ENCODE results near the gene POLR3B. TPM values are rescaled to one million over a fixed set of nuclear protein-coding genes. Genes with fewer than 3 reads are reported as not detected.
A peak's percentile ranks its signal among the peaks of the same experiment; 100 is the strongest.
"Not testable (repeated sequence)": the region's sequence is repeated elsewhere in the genome, so short reads cannot be mapped to it uniquely, and the experiment has no call there.

Gene POLR3B
- 10 to 100 TPM; 13.4 to 14.6 TPM for total RNA-seq
- polyA plus RNA-seq, result 5.3 TPM

DNA sequence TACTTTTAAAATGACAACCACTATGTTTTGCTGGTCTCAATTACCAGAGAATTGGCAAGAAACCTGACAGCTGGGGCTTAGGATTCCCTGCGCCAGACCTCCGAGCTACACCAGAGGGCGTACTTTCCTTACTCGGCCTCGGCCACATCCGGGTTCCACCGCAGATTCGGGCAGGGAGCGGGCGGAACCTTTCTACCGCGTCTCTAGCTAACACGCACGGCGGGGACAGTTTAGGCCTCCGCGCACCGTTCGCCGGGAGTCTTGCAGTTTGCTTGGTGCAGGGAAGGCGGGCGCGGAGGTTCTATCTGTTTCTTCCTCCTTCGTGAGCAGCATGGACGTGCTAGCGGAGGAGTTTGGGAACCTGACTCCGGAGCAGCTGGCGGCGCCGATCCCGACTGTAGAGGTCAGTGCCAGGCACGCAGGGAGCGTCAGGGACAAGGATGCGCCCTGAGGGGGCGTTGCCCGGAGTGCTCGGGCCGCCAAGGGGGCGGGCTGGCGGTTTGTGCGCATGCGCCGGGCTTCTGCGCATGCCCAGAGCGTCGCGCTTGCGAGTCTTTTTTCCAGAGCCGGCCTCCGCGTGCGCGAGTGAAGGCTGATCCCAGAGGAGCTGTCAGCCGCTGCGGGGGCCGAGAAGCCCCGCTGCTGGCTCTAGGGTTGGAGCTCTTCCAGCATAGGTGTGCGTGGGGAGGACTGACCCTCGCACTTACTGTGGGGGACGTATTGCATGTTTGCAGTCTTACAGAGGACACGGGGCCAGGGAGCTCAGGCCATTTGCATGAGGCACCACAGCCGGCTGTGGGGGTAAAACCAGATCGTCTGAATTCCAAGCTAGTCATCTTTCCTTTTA lies at the start of gene POLR3B:
TSS of gene POLR3B (plus strand) at position 200 of the 847 bp plus-strand sequence. CDS start at position 332, 132 bp downstream.
- Mint-ChIP-seq H3K27ac (peak within 1 kb of the TSS; percentile 77 to 97 (median 92)), H3K4me3 (peak within 1 kb of the TSS; percentile 85 to 95 (median 94)), H3K4me1 (peaks cover 16 to 19% (median 16%) of the 10 kb centered on the region in 3 donors), H3K36me3 (peaks cover 0 to 7% (median 0%) of the 10 kb centered on the region in 3 donors), H3K27me3 (no peaks in the 10 kb centered on the region), H3K9me3 (no peaks in the 10 kb centered on the region)
- Histone ChIP-seq H3K9me3 (ENCODE audit: low read length) (no peaks in the 10 kb centered on the region), H3K36me3 (ENCODE audit: insufficient read depth, low read length) (no peaks in the 10 kb centered on the region), H3K27ac (ENCODE audit: low read depth, low read length) (peak within 1 kb of the TSS; percentile 80), H3K4me3 (ENCODE audit: low read length) (peak within 1 kb of the TSS; percentile 93), H3K4me1 (ENCODE audit: insufficient read depth, low read length) (peaks cover 15% of the 10 kb centered on the region), H3K27me3 (ENCODE audit: insufficient read depth, low read length, poor library complexity, severe bottlenecking) (no peaks in the 10 kb centered on the region)
- ChIA-PET POLR2A (interaction anchor here (0.8 to 1.9 kb wide), 3 partner anchors 55 to 736 kb away, joined by 3 to 15 read pairs (median 3); partner anchors contain the start of genes TCP11L2 and TMEM263), CTCF (interaction anchor here (0.7 to 2.9 kb wide), 25 partner anchors 10 to 598 kb away, joined by 3 to 19 read pairs (median 4); partner anchors contain the start of genes TCP11L2 and TMEM263)
- DNase-seq, result peak; percentile 92 to 98 (median 96)

DNA sequence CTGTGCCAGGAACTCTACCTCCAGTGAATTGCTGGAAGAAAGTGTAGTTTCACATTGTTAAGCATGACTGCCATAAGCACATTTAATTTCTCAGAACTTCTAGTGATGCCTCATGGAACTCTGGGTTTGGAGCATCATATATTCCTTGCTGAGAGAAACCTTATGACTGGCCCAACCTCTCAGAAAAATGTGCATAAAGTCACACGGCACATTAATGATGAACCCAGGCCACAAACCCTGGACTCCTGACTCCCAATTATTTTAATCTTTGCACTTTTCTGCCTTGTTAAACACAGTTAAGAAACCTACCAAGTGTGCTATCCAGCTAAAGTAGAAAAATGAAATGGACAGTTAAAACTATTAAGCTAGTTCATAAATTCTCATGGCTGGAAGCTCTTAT lies 49.4 kb upstream of the POLR3B start:
- H3K4me1 ChIP-seq (ENCODE audit: insufficient read depth, low read length), result peaks cover 49% of the 10 kb centered on the region
- CTCF ChIA-PET, result interaction anchor here (0.6 to 1.1 kb wide), 2 partner anchors 84 to 1368 kb away, joined by 4 read pairs; no protein-coding TSS in a partner anchor
- peaks cover 67 to 85% (median 82%) of the 10 kb centered on the region in 3 donors for H3K4me1 Mint-ChIP-seq

GRCh38 chr12:106308611-106309010 lies 48.9 kb upstream of the POLR3B start:
- no peak overlapping the region for H3K4me3 Mint-ChIP-seq
- CTCF ChIA-PET, result interaction anchor here (1.1 kb wide), 1 partner anchor 85 kb away, joined by 4 read pairs; no protein-coding TSS in a partner anchor
- peak overlapping the region in 5 of 8 donors; percentile 2 to 71 (median 49) for H3K27ac Mint-ChIP-seq

More for the DNA sequence above, 49.4 kb upstream of the POLR3B start:
- no peak overlapping the region for H3K4me3 Mint-ChIP-seq
- H3K27ac Mint-ChIP-seq, result peak overlapping the region in 3 of 8 donors; percentile 6 to 71 (median 49)
- no peaks in the 10 kb centered on the region for H3K9me3 Mint-ChIP-seq
- peaks cover 0 to 4% of the 10 kb centered on the region in 2 donors for H3K27me3 Mint-ChIP-seq
- no peak overlapping the region for H3K27ac ChIP-seq (ENCODE audit: low read depth, low read length)
- no peak overlapping the region for H3K4me3 ChIP-seq (ENCODE audit: low read length)
- no peak for DNase-seq
- POLR2A ChIA-PET, result no interaction called here
- H3K27me3 ChIP-seq (ENCODE audit: insufficient read depth, low read length, poor library complexity, severe bottlenecking), result no peaks in the 10 kb centered on the region
- H3K9me3 ChIP-seq (ENCODE audit: low read length), result no peaks in the 10 kb centered on the region
- peaks cover 0 to 66% (median 7%) of the 10 kb centered on the region in 3 donors for H3K36me3 Mint-ChIP-seq
- H3K36me3 ChIP-seq (ENCODE audit: insufficient read depth, low read length), result peaks cover 10% of the 10 kb centered on the region

GRCh38 chr12:106309671-106310505 lies 47.7 kb upstream of the POLR3B start:
- H3K4me1 Mint-ChIP-seq, result peaks cover 50 to 68% (median 65%) of the 10 kb centered on the region in 3 donors
- CTCF ChIA-PET, result interaction anchor here (1.0 kb wide), 1 partner anchor 83 kb away, joined by 3 read pairs; no protein-coding TSS in a partner anchor

More at GRCh38 chr12:106308611-106309010, 48.9 kb upstream of the POLR3B start:
- DNase-seq, result no peak
- peaks cover 10% of the 10 kb centered on the region for H3K36me3 ChIP-seq (ENCODE audit: insufficient read depth, low read length)
- H3K9me3 ChIP-seq (ENCODE audit: low read length), result no peaks in the 10 kb centered on the region
- no peak overlapping the region for H3K4me3 ChIP-seq (ENCODE audit: low read length)
- Mint-ChIP-seq H3K9me3 (no peaks in the 10 kb centered on the region), H3K27me3 (no peaks in the 10 kb centered on the region), H3K4me1 (peaks cover 63 to 80% (median 78%) of the 10 kb centered on the region in 3 donors), H3K36me3 (peaks cover 0 to 65% (median 7%) of the 10 kb centered on the region in 3 donors)
- H3K27me3 ChIP-seq (ENCODE audit: insufficient read depth, low read length, poor library complexity, severe bottlenecking), result no peaks in the 10 kb centered on the region
- POLR2A ChIA-PET, result no interaction called here
- H3K27ac ChIP-seq (ENCODE audit: low read depth, low read length), result no peak overlapping the region
- peaks cover 48% of the 10 kb centered on the region for H3K4me1 ChIP-seq (ENCODE audit: insufficient read depth, low read length)

GRCh38 chr12:106310687-106311086 lies 46.9 kb upstream of the POLR3B start:
- H3K27ac ChIP-seq (ENCODE audit: low read depth, low read length), result no peak overlapping the region
- H3K4me3 ChIP-seq (ENCODE audit: low read length), result no peak overlapping the region
- H3K36me3 ChIP-seq (ENCODE audit: insufficient read depth, low read length), result peaks cover 21% of the 10 kb centered on the region
- Mint-ChIP-seq H3K27me3 (peaks cover 0 to 1% of the 10 kb centered on the region in 2 donors), H3K4me3 (no peak overlapping the region), H3K27ac (peak overlapping the region in 4 of 8 donors; percentile 64 to 88 (median 75)), H3K9me3 (no peaks in the 10 kb centered on the region), H3K4me1 (peaks cover 42 to 65% (median 64%) of the 10 kb centered on the region in 3 donors), H3K36me3 (peaks cover 12 to 71% (median 19%) of the 10 kb centered on the region in 3 donors)
- ChIA-PET CTCF (interaction anchor here (0.8 to 1.0 kb wide), 2 partner anchors 15 to 83 kb away, joined by 3 read pairs; no protein-coding TSS in a partner anchor), POLR2A (no interaction called here)
- H3K9me3 ChIP-seq (ENCODE audit: low read length), result no peaks in the 10 kb centered on the region
- H3K27me3 ChIP-seq (ENCODE audit: insufficient read depth, low read length, poor library complexity, severe bottlenecking), result no peaks in the 10 kb centered on the region
- DNase-seq, result no peak
- H3K4me1 ChIP-seq (ENCODE audit: insufficient read depth, low read length), result peaks cover 28% of the 10 kb centered on the region

More at GRCh38 chr12:106309671-106310505, 47.7 kb upstream of the POLR3B start:
- H3K27ac Mint-ChIP-seq, result peak overlapping the region in 7 of 8 donors; percentile 4 to 88 (median 64)
- H3K36me3 Mint-ChIP-seq, result peaks cover 5 to 66% (median 12%) of the 10 kb centered on the region in 3 donors
- no peak overlapping the region for H3K4me3 Mint-ChIP-seq
- POLR2A ChIA-PET, result no interaction called here
- H3K27ac ChIP-seq (ENCODE audit: low read depth, low read length), result no peak overlapping the region
- no peak overlapping the region for H3K4me3 ChIP-seq (ENCODE audit: low read length)
- peaks cover 16% of the 10 kb centered on the region for H3K36me3 ChIP-seq (ENCODE audit: insufficient read depth, low read length)
- H3K27me3 ChIP-seq (ENCODE audit: insufficient read depth, low read length, poor library complexity, severe bottlenecking), result no peaks in the 10 kb centered on the region
- H3K27me3 Mint-ChIP-seq, result no peaks in the 10 kb centered on the region
- H3K9me3 Mint-ChIP-seq, result no peaks in the 10 kb centered on the region
- peaks cover 36% of the 10 kb centered on the region for H3K4me1 ChIP-seq (ENCODE audit: insufficient read depth, low read length)
- DNase-seq, result no peak
- no peaks in the 10 kb centered on the region for H3K9me3 ChIP-seq (ENCODE audit: low read length)

GRCh38 chr12:106311139-106311538 lies 46.4 kb upstream of the POLR3B start:
- H3K4me1 Mint-ChIP-seq, result peaks cover 38 to 62% (median 59%) of the 10 kb centered on the region in 3 donors
- H3K4me3 Mint-ChIP-seq, result no peak overlapping the region
- H3K27me3 Mint-ChIP-seq, result peaks cover 0 to 1% of the 10 kb centered on the region in 2 donors
- Histone ChIP-seq H3K4me3 (ENCODE audit: low read length) (no peak overlapping the region), H3K27me3 (ENCODE audit: insufficient read depth, low read length, poor library complexity, severe bottlenecking) (no peaks in the 10 kb centered on the region), H3K27ac (ENCODE audit: low read depth, low read length) (no peak overlapping the region), H3K4me1 (ENCODE audit: insufficient read depth, low read length) (peaks cover 23% of the 10 kb centered on the region), H3K9me3 (ENCODE audit: low read length) (no peaks in the 10 kb centered on the region), H3K36me3 (ENCODE audit: insufficient read depth, low read length) (peaks cover 25% of the 10 kb centered on the region)
- H3K9me3 Mint-ChIP-seq, result no peaks in the 10 kb centered on the region
- ChIA-PET POLR2A (no interaction called here), CTCF (interaction anchor here (0.8 kb wide), 1 partner anchor 16 kb away, joined by 3 read pairs; no protein-coding TSS in a partner anchor)
- peaks cover 14 to 73% (median 22%) of the 10 kb centered on the region in 3 donors for H3K36me3 Mint-ChIP-seq
- peak overlapping the region in 5 of 8 donors; percentile 17 to 80 (median 65) for H3K27ac Mint-ChIP-seq
- no peak for DNase-seq

DNA sequence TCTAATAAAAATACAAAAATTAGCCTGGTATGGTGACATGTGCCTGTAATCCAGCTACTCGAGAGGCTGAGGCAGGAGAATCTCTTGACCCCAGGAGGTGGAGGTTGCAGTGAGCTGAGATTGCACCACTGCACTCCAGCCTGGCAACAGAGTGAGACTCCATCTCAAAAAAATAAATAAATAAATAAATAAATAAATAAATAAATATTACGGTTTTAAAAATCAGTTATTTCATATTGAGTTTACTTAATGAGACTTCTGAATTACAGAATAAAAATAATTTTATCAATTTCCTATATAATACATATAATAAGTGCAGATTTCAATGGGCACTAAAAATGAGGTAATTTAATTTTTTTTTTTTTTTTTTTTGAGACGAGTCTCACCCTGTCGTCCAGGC lies 44.1 kb upstream of the POLR3B start:
- H3K36me3 ChIP-seq (ENCODE audit: insufficient read depth, low read length), result peaks cover 31% of the 10 kb centered on the region
- H3K27me3 Mint-ChIP-seq; POLR2A ChIA-PET; H3K27ac ChIP-seq (ENCODE audit: low read depth, low read length); H3K4me1 ChIP-seq (ENCODE audit: insufficient read depth, low read length); DNase-seq; H3K9me3 ChIP-seq (ENCODE audit: low read length); H3K27me3 ChIP-seq (ENCODE audit: insufficient read depth, low read length, poor library complexity, severe bottlenecking); H3K4me3 Mint-ChIP-seq; H3K9me3 Mint-ChIP-seq; H3K4me3 ChIP-seq (ENCODE audit: low read length); CTCF ChIA-PET: not testable (repeated sequence)
- H3K27ac Mint-ChIP-seq, result peak overlapping the region in 1 of 8 donors; percentile 50
- H3K4me1 Mint-ChIP-seq, result peaks cover 26 to 43% (median 38%) of the 10 kb centered on the region in 3 donors
- H3K36me3 Mint-ChIP-seq, result peaks cover 25 to 81% (median 32%) of the 10 kb centered on the region in 3 donors
